OCI-LY1 (cell line): Measurements from ENCODE around the gene TNFAIP8.

ENCODE experiments used
- CTCF ChIP-seq: fragments of 200-600 bp; sonication (generic), shearing (Covaris generic); IDR thresholded peaks from 2 replicates; pipeline ENCODE4 v1.5.1; 2017; ENCODE audit warnings: mild to moderate bottlenecking, antibody characterized with exemption, low read length, moderate library complexity, mixed read lengths
- EZH2 ChIP-seq: fragments of 200-600 bp; sonication (generic), shearing (Covaris generic); IDR thresholded peaks from 2 replicates; pipeline ENCODE4 v1.8.0; 2017; ENCODE audit warnings: borderline replicate concordance, mixed run types, mild to moderate bottlenecking, antibody characterized with exemption, low read length, moderate library complexity, mixed read lengths

GRCh38 chr5:119445544-119445943 lies 89.7 kb downstream of the TNFAIP8 start:
- no peak for TF ChIP-seq CTCF
- no peak for TF ChIP-seq EZH2
